ENCODE data around the gene FAM210A.

DNA sequence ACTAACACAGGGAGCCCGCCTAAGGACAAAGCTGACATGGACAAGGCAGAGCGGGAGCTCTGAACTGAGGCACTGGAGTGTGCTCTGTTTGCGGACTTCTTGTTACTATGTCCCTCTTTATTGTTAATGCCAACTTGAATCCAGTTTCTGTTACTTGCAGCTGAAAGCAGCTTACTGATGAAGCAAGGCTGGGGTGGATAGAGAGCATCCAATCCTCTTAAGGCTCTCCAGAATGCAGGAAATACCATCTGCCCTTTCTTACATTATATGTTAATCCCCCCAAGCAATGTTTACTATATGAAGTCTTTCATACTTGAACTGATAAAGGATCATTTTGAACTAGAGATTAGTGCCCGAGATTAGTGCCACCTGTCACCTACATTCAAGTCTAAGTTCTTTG lies 9.4 kb downstream of the FAM210A start:
- no peak for TF ChIP-seq POLR2AphosphoS5 (IDR thresholded peaks at IDR 0.05)
- TF ChIP-seq CTCF (IDR thresholded peaks at IDR 0.05): no peak
- TF ChIP-seq POLR2A (IDR thresholded peaks at IDR 0.05): no peak
